ENCODE data around the gene NRXN3.

NRXN3 gene

DNA sequence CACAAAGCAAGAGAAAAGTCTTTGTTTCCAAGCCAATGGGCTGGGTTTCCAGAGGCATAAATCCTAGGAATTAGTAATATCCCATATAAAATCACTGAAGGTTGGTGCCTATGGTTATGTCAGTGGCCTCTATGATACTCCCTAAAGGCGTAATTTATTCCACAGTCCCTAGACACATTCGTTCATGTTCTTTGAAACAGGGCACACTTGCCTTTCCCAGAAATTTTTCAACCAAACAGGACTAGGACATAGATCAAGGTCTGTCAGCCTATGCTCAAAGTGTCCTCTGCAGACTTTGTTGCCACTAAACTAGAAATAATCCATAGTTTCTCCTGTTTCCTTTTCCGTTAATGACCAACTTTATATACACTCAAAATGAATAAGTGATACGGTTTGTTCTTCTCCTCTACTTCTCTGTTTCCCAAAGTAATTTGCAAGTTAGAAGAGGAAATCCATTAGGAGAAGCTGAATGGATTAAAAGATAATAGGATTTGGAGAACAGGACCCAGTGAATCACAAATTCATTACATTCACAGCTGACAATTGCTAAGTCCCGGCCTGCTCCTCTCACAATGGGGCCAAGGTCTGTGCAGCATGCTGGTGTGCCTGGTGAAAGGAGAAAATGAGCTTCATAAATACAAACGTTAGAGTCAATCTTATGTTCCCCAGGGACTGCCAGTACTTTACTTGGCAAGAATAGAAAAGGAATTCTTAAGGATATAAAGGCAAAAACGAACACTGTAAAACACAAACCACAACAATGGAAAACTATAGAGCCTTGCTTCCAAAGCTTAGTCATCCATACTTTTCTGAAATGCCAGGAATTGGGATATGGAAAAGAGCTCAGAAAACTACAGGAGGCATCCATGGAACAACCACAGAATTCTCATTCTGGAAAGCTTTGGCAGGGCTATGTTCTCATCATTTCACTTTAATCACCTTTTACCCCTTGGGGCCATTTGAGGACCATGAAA is 966.2 kb downstream of the NRXN3 start:
- no peak for DNase-seq (ENCODE audit: low read depth in 2 of 2)

- DNase-seq (ENCODE audit: low read depth in 2 of 2): no peak
Measured at GRCh38 chr14:79137045-79137430, 966.9 kb downstream of the NRXN3 start.

GRCh38 chr14:79137836-79138235 is 967.7 kb downstream of the NRXN3 start:
- DNase-seq (ENCODE audit: low read depth in 2 of 2): no peak

DNA sequence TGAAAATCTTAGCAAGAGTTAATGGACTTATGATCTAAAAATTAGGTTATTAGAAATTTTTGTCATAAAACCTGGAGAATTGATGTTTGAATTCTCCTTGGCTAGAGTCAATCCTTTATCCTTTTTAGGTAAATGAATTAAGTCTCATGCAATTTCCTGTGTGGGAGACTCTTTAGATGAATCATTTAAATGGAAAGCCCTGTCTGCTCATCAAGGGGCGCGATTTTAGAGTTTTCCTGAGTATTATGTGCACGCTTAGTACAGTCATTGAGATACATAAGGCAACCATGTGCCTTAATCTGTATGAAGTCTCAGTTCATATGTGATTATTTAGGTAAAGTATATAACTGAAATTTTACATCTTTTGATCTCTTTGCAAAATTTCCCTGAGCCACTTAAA is 974.7 kb downstream of the NRXN3 start:
- DNase-seq (ENCODE audit: low read depth in 2 of 2): no peak

- no peak for DNase-seq (ENCODE audit: low read depth in 2 of 2)
Measured at GRCh38 chr14:79150226-79150625, 980.1 kb downstream of the NRXN3 start.

DNA sequence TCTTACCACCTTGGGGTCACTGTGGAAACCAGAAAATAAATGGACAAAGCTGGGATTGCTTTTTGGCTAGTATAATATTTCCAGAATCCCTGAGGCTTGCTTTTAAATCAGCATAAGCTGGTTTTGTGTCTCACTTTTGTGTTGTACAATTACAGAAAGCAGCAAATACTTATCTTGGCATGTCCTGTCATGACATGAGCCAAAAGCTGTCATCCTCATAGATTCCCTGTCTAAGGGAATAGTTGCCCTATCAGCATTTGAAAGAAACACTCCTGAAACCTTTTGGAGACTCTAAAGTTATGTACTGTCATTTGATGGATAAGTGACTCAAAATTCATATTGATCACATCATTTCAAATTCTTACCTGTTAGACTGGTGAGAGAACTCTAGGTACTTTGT is 987.2 kb downstream of the NRXN3 start:
- DNase-seq (ENCODE audit: low read depth in 2 of 2): no peak

DNA sequence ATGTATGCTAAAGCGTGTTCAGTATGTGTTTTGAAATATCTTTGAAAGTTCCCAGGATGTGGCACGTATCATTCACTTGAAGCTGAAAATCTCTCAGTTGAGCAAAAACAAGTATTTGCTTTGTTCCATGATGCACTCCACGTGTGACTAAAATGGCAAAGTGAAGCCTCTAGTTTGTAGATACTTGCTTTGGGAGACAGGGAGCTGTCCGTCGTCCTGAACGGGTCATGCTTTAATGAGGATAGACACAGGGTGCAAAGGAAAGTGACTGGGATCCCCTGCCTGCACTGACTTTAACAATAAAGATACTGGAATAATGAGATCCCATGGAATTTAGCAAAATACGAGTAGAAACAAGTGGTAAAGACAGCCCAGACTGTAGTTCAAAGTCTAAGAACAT is 991.4 kb downstream of the NRXN3 start:
- DNase-seq (ENCODE audit: low read depth in 2 of 2): no peak

DNA sequence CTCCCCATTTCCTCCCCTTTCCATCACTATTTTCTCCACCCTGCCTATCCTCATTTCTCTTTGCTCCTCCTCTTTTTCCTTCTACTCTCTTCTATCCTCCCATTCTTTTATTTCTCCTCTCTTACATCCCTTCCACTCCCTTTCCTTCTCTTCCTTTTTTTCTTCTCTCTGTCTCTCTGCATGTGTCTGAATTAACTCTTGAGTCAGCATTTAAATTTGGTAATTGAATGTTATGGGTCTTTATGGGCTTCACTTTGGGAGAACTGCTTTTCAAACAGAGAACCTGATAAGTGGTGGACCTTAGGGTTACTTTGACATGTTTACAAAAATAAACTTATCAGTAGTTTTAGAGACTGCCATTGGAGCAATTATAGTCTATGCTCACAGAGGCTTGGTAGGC is 992.7 kb downstream of the NRXN3 start:
- no peak for DNase-seq (ENCODE audit: low read depth in 2 of 2)

DNA sequence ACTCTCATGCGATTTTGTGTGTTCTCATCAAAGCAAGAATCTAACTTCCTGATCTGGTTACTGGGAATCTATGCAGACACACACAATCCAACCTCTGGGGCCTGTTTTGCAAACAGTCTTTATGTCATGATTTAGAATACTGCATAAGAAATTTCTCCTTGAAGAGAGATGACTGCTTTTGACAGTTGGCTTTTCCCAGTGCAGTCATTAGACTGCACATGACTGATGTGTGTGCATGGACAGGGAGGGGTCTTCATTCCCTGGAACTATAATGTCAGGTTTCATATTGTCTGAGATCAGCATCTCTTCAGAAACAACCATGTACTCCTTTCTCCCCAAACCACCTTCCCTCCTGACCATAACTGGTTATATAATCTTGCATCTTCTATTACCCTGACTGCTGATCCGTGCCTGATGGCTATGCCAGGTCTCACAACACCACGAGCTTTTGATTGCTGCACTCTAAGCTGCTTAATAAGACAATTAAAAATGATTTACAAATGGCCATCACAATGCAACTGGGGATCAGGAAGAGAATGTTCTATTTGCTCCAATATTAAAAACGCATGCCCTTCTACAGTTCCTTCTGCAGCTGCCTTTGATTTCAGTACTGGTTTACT is 995.4 kb downstream of the NRXN3 start:
- DNase-seq (ENCODE audit: low read depth in 2 of 2): no peak

GRCh38 chr14:79166171-79166570 is 996.0 kb downstream of the NRXN3 start:
- no peak for DNase-seq (ENCODE audit: low read depth in 2 of 2)

GRCh38 chr14:79167957-79168356 is 997.8 kb downstream of the NRXN3 start:
- no peak for DNase-seq (ENCODE audit: low read depth in 2 of 2)

DNA sequence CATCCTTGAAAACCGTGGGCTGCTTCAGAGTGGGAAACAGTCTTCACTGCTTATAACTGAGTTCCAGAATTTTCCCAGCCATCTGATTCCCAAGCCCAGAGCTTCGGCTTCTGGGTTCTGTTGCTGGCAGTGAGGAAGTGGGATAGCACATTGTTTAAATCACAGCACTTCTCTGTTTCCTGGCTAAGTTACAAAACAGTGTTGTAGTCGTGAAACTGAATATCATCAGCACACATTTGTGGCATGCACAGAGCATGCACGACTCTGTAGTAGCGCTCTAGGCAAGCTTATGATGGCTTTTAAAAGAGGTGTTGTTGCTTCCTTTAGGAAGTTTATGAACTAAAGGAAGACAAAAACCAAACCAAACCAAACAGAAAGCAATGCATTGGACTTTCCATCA is 1005.5 kb downstream of the NRXN3 start:
- no peak for DNase-seq (ENCODE audit: low read depth in 2 of 2)

DNA sequence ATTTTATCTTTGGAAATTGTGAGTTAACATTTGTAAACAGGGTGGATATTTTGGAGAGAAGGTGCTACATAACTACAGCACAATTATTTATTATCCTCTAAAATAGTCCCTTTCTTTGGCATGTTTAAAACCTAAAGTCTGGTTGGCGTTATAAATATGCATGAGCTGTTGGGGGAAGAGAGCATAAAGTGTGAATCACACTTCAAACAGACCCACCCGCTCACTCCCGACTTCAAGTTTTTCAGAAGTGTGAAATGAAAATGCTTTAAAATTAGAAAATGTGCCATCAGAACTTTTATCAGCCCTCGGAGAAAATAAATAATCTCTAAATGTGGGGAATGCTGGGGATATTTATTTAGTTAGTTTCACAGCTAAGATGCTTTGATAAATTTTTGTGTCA is 1006.9 kb downstream of the NRXN3 start:
- DNase-seq (ENCODE audit: low read depth in 2 of 2): no peak

- DNase-seq (ENCODE audit: low read depth in 2 of 2): no peak
Measured at GRCh38 chr14:79178719-79179118, 1008.5 kb downstream of the NRXN3 start.

- no peak for DNase-seq (ENCODE audit: low read depth in 2 of 2)
Measured at GRCh38 chr14:79179985-79180384, 1009.8 kb downstream of the NRXN3 start.

DNA sequence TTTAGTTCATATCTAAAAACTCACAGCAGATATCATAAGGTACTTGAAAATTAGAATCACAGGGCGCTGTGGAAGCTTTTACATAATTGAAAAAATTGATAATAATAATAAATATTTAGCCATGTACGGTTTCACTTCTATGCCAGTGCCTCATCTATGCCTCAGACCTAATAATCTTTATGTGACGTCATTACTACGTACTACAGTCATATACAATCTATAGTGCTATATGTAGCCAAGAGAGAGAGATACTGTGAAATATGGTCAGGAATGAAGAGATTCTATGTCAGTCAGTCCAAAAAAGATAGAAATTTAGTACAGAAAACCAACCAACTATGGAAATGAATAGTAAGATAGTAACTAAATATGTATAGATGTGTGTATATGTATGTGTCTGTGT is 1010.5 kb downstream of the NRXN3 start:
- no peak for DNase-seq (ENCODE audit: low read depth in 2 of 2)

- no peak for DNase-seq (ENCODE audit: low read depth in 2 of 2)
Measured at GRCh38 chr14:79186523-79186922, 1016.4 kb downstream of the NRXN3 start.

DNA sequence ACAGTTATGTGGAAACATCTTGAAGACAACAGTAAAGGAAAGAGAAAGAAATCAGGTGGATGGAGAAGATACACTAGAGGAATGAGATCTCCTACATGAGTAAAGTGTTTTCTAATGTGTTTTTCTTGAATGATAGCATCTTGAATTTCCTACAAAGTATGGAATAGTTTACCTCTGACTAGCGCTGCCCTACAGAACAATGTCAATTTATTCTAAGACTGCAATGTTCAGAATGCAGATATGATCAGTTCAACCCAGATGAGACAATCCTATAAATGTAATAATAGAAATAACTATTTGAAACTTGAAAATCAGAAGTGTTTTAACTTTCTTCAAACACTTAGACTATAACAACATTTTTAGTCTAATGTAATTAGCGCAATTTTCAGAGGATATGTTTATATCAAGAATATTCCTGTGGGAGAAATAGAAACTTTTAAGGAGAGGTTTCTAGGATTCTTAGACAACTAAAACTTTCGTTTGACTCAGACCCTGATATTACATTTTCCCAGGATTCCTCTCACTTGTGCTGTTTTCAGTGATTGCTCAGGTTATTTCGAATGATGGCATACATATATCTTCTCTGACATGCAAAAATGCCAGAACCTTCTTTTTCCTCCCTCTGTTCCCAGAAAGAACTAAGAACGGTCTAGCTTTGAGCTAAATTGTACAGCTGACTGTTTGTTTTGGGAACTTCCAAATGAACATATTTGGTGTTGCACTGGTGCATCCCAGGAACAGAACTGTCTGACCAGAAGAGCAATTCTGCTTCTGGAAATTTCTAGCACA is 1023.7 kb downstream of the NRXN3 start:
- no peak for DNase-seq (ENCODE audit: low read depth in 2 of 2)

DNA sequence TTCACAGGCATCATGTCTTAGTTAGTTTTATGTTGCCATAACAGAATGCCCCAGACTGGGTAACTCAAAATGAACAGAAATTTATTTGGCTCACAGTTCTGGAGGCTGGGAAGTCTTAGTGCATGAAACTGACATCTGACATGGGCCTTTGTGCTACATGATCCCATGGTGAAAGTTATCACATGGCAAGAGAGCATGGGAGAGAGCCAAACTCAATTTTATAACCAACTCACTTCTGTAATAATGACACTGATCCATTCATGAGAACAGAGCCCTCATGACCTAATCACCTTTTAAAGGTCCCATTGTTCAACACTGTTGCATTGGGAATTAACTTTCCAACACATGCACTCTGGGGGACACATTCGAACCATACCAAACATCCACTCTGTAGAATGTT is 1026.0 kb downstream of the NRXN3 start:
- no peak for DNase-seq (ENCODE audit: low read depth in 2 of 2)

GRCh38 chr14:79197516-79197915 is 1027.3 kb downstream of the NRXN3 start:
- DNase-seq (ENCODE audit: low read depth in 2 of 2): no peak

- DNase-seq (ENCODE audit: low read depth in 2 of 2): no peak
Measured at GRCh38 chr14:79199217-79199616, 1029.0 kb downstream of the NRXN3 start.

DNA sequence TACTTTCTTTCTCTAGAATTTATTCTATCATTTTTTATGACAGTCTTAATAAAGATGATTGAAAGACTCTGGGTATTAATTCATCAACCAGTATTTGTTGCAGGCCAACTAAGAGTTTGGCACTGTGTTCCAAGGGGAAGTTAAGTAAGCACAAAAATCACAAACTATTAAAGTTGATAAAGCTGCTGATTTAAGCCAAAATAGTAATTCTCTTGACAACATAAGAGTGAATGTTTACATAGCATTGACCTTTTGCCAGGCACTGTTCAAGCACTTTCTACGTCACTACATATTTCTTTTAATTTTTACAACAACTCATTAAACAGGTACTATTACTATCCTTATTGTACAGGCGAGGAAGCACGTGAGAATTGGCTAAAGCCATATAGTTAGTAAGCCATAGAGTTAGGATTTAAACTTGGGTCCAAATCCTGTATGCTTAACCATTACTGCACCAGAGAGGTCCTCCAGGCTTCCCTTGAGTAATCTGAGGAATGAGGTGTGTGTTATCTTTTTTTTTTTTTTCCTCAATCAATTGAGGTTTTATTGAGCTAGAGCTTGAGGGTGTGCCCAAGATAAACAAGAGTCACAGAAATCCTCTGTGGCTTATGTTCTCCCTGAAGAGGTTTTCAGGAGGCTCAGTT is 1031.5 kb downstream of the NRXN3 start:
- no peak for DNase-seq (ENCODE audit: low read depth in 2 of 2)

Data from stimulated activated CD8-positive, alpha-beta memory T cell treated with anti-CD3 and anti-CD28 coated beads, Interleukin-2, amount 100 ng/mL, for 48 hours (primary cell).